H1 (cell line): ENCODE data around the gene ARAP2. TPM values are rescaled to one million over a fixed set of nuclear protein-coding genes. Genes with fewer than 3 reads are reported as not detected.

Experiments
- CTCF ChIA-PET: fragments of 300-600 bp; sonication (Branson Sonifier 250); formaldehyde crosslinking; loops from one replicate; lab custom pipeline; 2021; ENCODE audit not compliant: partially characterized antibody; lab: Charles Lee
- POLR2A ChIA-PET: fragments of 300-600 bp; sonication (Branson Sonifier 250); formaldehyde crosslinking; loops from one replicate; lab custom pipeline; 2021; ENCODE audit warnings: inconsistent platforms; ENCODE audit not compliant: partially characterized antibody; lab: Charles Lee
- DNase-seq, 2 experiments: peaks; one replicate each; pipeline versions ENCODE4 v3.0.0 to v3.0.0-alpha.2; 2010 to 2022; ENCODE audit warnings: low spot score in 2 of 2, low read depth in 1 of 2, mixed read lengths in 1 of 2
- FAIRE-seq: peaks from 2 replicates; lab custom pipeline; 2011; peaks lifted over from hg19 to GRCh38; lab: Jason Lieb, UNC
- H2AFZ ChIP-seq: 2 replicates; pipeline ENCODE4 v1.8.1; 2012; ENCODE audit warnings: low read length, inconsistent platforms
- H2AK5ac ChIP-seq: 2 replicates; pipeline ENCODE4 v1.6.1; 2013; ENCODE audit warnings: low read depth, low read length
- H2BK120ac ChIP-seq: replicated peaks from 2 replicates; pipeline ENCODE3; 2013; ENCODE audit warnings: low read depth, low read length, inconsistent platforms
- H2BK12ac ChIP-seq: 2 replicates; pipeline ENCODE4 v1.6.1; 2013; ENCODE audit warnings: low read depth, low read length
- H2BK15ac ChIP-seq: 2 replicates; pipeline ENCODE4 v1.6.1; 2013; ENCODE audit warnings: low read length
- H2BK20ac ChIP-seq: 2 replicates; pipeline ENCODE4 v1.6.1; 2013; ENCODE audit warnings: low read length
- H2BK5ac ChIP-seq: 2 replicates; pipeline ENCODE4 v1.6.1; 2013; ENCODE audit warnings: low read depth, low read length
- H3K14ac ChIP-seq: 2 replicates; pipeline ENCODE4 v1.6.1; 2013; ENCODE audit warnings: inconsistent platforms; ENCODE audit not compliant: insufficient read length
- H3K18ac ChIP-seq: 2 replicates; pipeline ENCODE4 v1.6.1; 2013; ENCODE audit warnings: low read length; ENCODE audit errors: extremely low read depth
- H3K23ac ChIP-seq: 2 replicates; pipeline ENCODE4 v1.6.1; 2013; ENCODE audit warnings: inconsistent platforms; ENCODE audit not compliant: insufficient read length
- H3K23me2 ChIP-seq: 2 replicates; pipeline ENCODE4 v1.6.1; 2013; ENCODE audit warnings: low read depth, low read length
- H3K27ac ChIP-seq: 2 replicates; pipeline ENCODE4 v1.6.1; 2011; ENCODE audit warnings: low read depth, low read length, inconsistent platforms
- H3K27me3 ChIP-seq, 4 experiments: replicated peaks in 1 of 4; 1 replicate in 1 of 4; 2 replicates in 3 of 4; pipeline versions ENCODE4 v1.6.1 to v1.8.1; 2011 to 2013; ENCODE audit warnings: low read length in 3 of 4, mild to moderate bottlenecking in 3 of 4, inconsistent platforms in 2 of 4, mixed read lengths in 2 of 4, moderate library complexity in 1 of 4; ENCODE audit not compliant: control insufficient read depth in 3 of 4, insufficient read depth in 3 of 4; ENCODE audit errors: extremely low read depth in 1 of 4
- H3K36me3 ChIP-seq, 4 experiments: 2 replicates each; pipeline versions ENCODE4 v1.6.1 to v1.8.1; 2011 to 2013; ENCODE audit warnings: mild to moderate bottlenecking in 4 of 4, low read length in 3 of 4, moderate library complexity in 2 of 4, control low read depth in 1 of 4, inconsistent platforms in 1 of 4; ENCODE audit not compliant: insufficient read depth in 4 of 4, control insufficient read depth in 2 of 4
- H3K4ac ChIP-seq: replicated peaks from 2 replicates; pipeline ENCODE3; 2013; ENCODE audit warnings: low read length, low read depth, mixed read lengths, inconsistent platforms; ENCODE audit not compliant: insufficient read length
- H3K4me1 ChIP-seq, 4 experiments: replicated peaks in 1 of 4; 1 replicate in 1 of 4; 2 replicates in 3 of 4; pipeline versions ENCODE4 v1.6.1 to v1.8.1; 2011 to 2013; ENCODE audit warnings: low read length in 3 of 4, inconsistent platforms in 2 of 4, mixed read lengths in 1 of 4; ENCODE audit not compliant: insufficient read depth in 4 of 4, control insufficient read depth in 3 of 4
- H3K4me2 ChIP-seq, 2 experiments: 2 replicates each; pipeline versions ENCODE4 v1.6.1 to v1.8.1; 2011 to 2013; ENCODE audit warnings: low read depth in 2 of 2, low read length in 2 of 2, control low read depth in 1 of 2, inconsistent platforms in 1 of 2, mild to moderate bottlenecking in 1 of 2; ENCODE audit not compliant: insufficient read depth in 1 of 2
- H3K4me3 ChIP-seq, 4 experiments: fragments of 200-600, 300-600 bp in 1 of 4; sonication (generic), shearing (Covaris generic), sonication (Bioruptor Twin) in 1 of 4; 2 replicates each; pipeline versions ENCODE4 v1.5.1 to v1.8.1; 2011 to 2016; ENCODE audit warnings: low read length in 4 of 4, low read depth in 3 of 4, control low read depth in 2 of 4, inconsistent platforms in 2 of 4, mild to moderate bottlenecking in 2 of 4, mixed read lengths in 1 of 4, moderate library complexity in 1 of 4; ENCODE audit not compliant: insufficient read depth in 2 of 4; ENCODE audit errors: extremely low read depth in 1 of 4
- H3K56ac ChIP-seq: replicated peaks from 2 replicates; pipeline ENCODE3; 2013; ENCODE audit warnings: low read depth, mild to moderate bottlenecking, mixed read lengths, low read length, inconsistent platforms; ENCODE audit not compliant: insufficient read length
- H3K79me1 ChIP-seq: 2 replicates; pipeline ENCODE4 v1.6.1; 2013; ENCODE audit warnings: low read depth, low read length, control low read depth
- H3K79me2 ChIP-seq, 2 experiments: 2 replicates each; pipeline versions ENCODE4 v1.6.1 to v1.8.1; 2012 to 2013; ENCODE audit warnings: low read length in 2 of 2, mild to moderate bottlenecking in 2 of 2, inconsistent platforms in 1 of 2; ENCODE audit not compliant: insufficient read depth in 2 of 2, control insufficient read depth in 1 of 2
- H3K9ac ChIP-seq, 4 experiments: replicated peaks in 1 of 4; 1 replicate in 1 of 4; 2 replicates in 3 of 4; pipeline versions ENCODE4 v1.6.1 to v1.8.1; 2011 to 2013; ENCODE audit warnings: low read depth in 3 of 4, low read length in 3 of 4, control low read depth in 2 of 4, mild to moderate bottlenecking in 2 of 4, moderate library complexity in 2 of 4, inconsistent platforms in 1 of 4; ENCODE audit errors: extremely low read depth in 1 of 4
- H3K9me3 ChIP-seq, 2 experiments: 2 replicates each; pipeline versions ENCODE4 v1.6.1 to v1.8.1; 2012 to 2013; ENCODE audit warnings: mild to moderate bottlenecking in 2 of 2, moderate library complexity in 2 of 2, control low read depth in 1 of 2, inconsistent platforms in 1 of 2, low read depth in 1 of 2, low read length in 1 of 2, mixed read lengths in 1 of 2; ENCODE audit not compliant: insufficient read depth in 2 of 2
- H4K20me1 ChIP-seq, 2 experiments: replicated peaks in 1 of 2; 2 replicates each; pipeline versions ENCODE3 to v1.8.1; 2011 to 2013; ENCODE audit warnings: inconsistent platforms in 2 of 2, low read length in 2 of 2, mild to moderate bottlenecking in 1 of 2; ENCODE audit not compliant: insufficient read depth in 2 of 2, control insufficient read depth in 1 of 2
- H4K5ac ChIP-seq: 2 replicates; pipeline ENCODE4 v1.6.1; 2013; ENCODE audit warnings: low read length, low read depth, mixed read lengths, inconsistent platforms; ENCODE audit not compliant: insufficient read length
- H4K8ac ChIP-seq: 2 replicates; pipeline ENCODE4 v1.8.0; 2013; ENCODE audit warnings: mild to moderate bottlenecking, moderate library complexity, low read length, inconsistent platforms; ENCODE audit not compliant: insufficient read depth; ENCODE audit errors: extremely low read depth
- H4K91ac ChIP-seq: replicated peaks from 2 replicates; pipeline ENCODE3; 2013; ENCODE audit warnings: low read length, mixed read lengths, inconsistent platforms; ENCODE audit not compliant: insufficient read length
- EP300 ChIP-seq, 2 experiments: IDR thresholded peaks; 1 replicate in 1 of 2; 2 replicates in 1 of 2; pipeline ENCODE4 v1.6.1; 2011 to 2012; ENCODE audit warnings: low read depth in 2 of 2, low read length in 2 of 2, mild to moderate bottlenecking in 2 of 2, borderline replicate concordance in 1 of 2, inconsistent platforms in 1 of 2, moderate library complexity in 1 of 2
- HDAC2 ChIP-seq, 2 experiments: fragments of 300-600 bp in 1 of 2; sonication (generic) in 1 of 2; IDR thresholded peaks; 2 replicates each; pipeline ENCODE4 v1.6.1; 2011 to 2012; ENCODE audit warnings: low read depth in 2 of 2, low read length in 2 of 2, mild to moderate bottlenecking in 2 of 2, moderate library complexity in 2 of 2, borderline replicate concordance in 1 of 2, inconsistent platforms in 1 of 2
- RNF2 ChIP-seq: fragments of 200-900, 300-1000 bp; sonication (generic); IDR thresholded peaks from 2 replicates; pipeline ENCODE4 v1.7.1; 2016; ENCODE audit warnings: borderline replicate concordance, low read depth, mild to moderate bottlenecking, antibody characterized with exemption, low read length; ENCODE audit not compliant: poor library complexity, severe bottlenecking; ENCODE audit errors: missing control alignments
- SP2 ChIP-seq: IDR thresholded peaks from 2 replicates; pipeline ENCODE4 v1.6.1; 2012; ENCODE audit warnings: mild to moderate bottlenecking, low read length, inconsistent platforms
- whole genome bisulfite sequencing, 2 experiments: shearing (Covaris generic) in 1 of 2; methylation state at CpG; one replicate each; pipeline versions ENCODE4 v1.1.6 to v1.1.7; 2013 to 2015; ENCODE audit warnings: low lambda C conversion rate in 2 of 2, mixed read lengths in 2 of 2, inconsistent platforms in 1 of 2, low coverage in 1 of 2, missing lambda C conversion rate in 1 of 2; ENCODE audit not compliant: insufficient replicate concordance in 2 of 2, insufficient coverage in 1 of 2, insufficient read length in 1 of 2; ENCODE audit errors: extremely low coverage in 1 of 2, missing lambda C conversion rate in 1 of 2; 5-methylcytosine and 5-hydroxymethylcytosine counted together
- polyA plus RNA-seq, 7 experiments: library from polyadenylated mRNA; depleted of rRNA in 3 of 7; stranded (reverse) in 5 of 7; unstranded in 2 of 7; fragments of >200 nt in 5 of 7; fragments of 200-250 nt in 2 of 7; gene quantifications; 1 replicate in 5 of 7; 2 replicates in 1 of 7; 4 replicates in 1 of 7; pipeline versions ENCODE4 v1.2.1 to v1.2.3, GENCODE V29; 2011 to 2013; ENCODE audit warnings: missing spikeins in 2 of 7, mixed read lengths in 2 of 7
- total RNA-seq: library from RNA; stranded (reverse); fragmentation: NEBNext Ultra II Directional; extraction: Animal tissue kit (Norgen Biotek cat#: 25700); gene quantifications from 2 replicates; pipeline ENCODE4 v1.2.1, GENCODE V29; 2021
- TF ChIP-seq, protein P1 (sequence below): IDR thresholded peaks from 2 replicates; pipeline ENCODE4 v1.6.1; 2012; ENCODE audit warnings: inconsistent platforms

Gene ARAP2
- total and polyA plus RNA-seq, 2 of the 8 experiments (the other 6 are each of a cell fraction or from before 2014, with no cell fraction given): 0.15 to 2.3 TPM

- ChIA-PET CTCF (interaction anchor here (0.6 to 2.0 kb wide), 2 partner anchors 10 to 148 kb away, joined by 3 to 9 read pairs; partner anchors contain the start of gene ARAP2), POLR2A (no interaction called here)
- Histone ChIP-seq H3K23me2 (no peaks in the 10 kb centered on the region), H3K36me3 (no peaks in the 10 kb centered on the region), H2BK12ac (no peak overlapping the region), H2BK120ac (no peak overlapping the region), H2BK5ac (no peak overlapping the region), H3K27ac (no peak overlapping the region), H4K20me1 (no peaks in the 10 kb centered on the region), H3K56ac (no peak overlapping the region), H3K4me3 (no peak overlapping the region), H3K14ac (no peak overlapping the region), H4K5ac (no peak overlapping the region), H3K79me2 (no peaks in the 10 kb centered on the region), H3K4me1 (peaks cover 0 to 2% (median under 1%) of the 10 kb centered on the region in 4 experiments; a peak in 1 of 7 replicates), H3K18ac (no peak overlapping the region), H2BK15ac (no peak overlapping the region), H4K91ac (no peak overlapping the region), H2AFZ (no peak overlapping the region), H3K27me3 (no peaks in the 10 kb centered on the region), H2BK20ac (no peak overlapping the region), H2AK5ac (no peak overlapping the region), H3K4me2 (no peak overlapping the region), H4K8ac (no peak overlapping the region), H3K23ac (no peak overlapping the region), H3K4ac (no peak overlapping the region), H3K79me1 (no peaks in the 10 kb centered on the region), H3K9me3 (no peaks in the 10 kb centered on the region), H3K9ac (no peak overlapping the region)
- WGBS, 2 experiments: 84% methylated on average over 2 of the region's 2 CpGs; no CpG with 5 or more reads in 1 of the 2 experiments
- DNase-seq: no peak
- FAIRE-seq: no peak
- no peak for TF ChIP-seq EP300 (IDR thresholded peaks at IDR 0.05; ENCODE audit: borderline replicate concordance in 1 of 2, low read depth in 2 of 2, low read length in 2 of 2)
- TF ChIP-seq, protein P1, sequence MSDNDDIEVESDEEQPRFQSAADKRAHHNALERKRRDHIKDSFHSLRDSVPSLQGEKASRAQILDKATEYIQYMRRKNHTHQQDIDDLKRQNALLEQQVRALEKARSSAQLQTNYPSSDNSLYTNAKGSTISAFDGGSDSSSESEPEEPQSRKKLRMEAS: no peak
- no peak for TF ChIP-seq RNF2
- TF ChIP-seq HDAC2 (IDR thresholded peaks at IDR 0.05; ENCODE audit: borderline replicate concordance in 1 of 2, low read depth in 2 of 2, low read length in 2 of 2): no peak
- TF ChIP-seq SP2: no peak
Observed at GRCh38 chr4:36254371-36254770, 10.1 kb upstream of the ARAP2 start.
